HL-60/S4 treated with retinoic acid at 250 ng/mL for 4 days and 3 days (cell line): ENCODE data around the gene MMP24.
"Not testable (repeated sequence)": the region's sequence is repeated elsewhere in the genome, so short reads cannot be mapped to it uniquely, and the experiment has no call there.

ENCODE experiments used
- in situ Hi-C: fragments of 300-500 bp; cut with MboI; formaldehyde crosslinking; loops from 2 replicates; pipeline ENCODE4 v1.7.0; 2022; ENCODE audit warnings: low sequenced_read_pairs

MMP24 gene

GRCh38 chr20:35226126-35226883 lies at the start of gene MMP24:
Gene MMP24 (plus strand): TSS chr20:35226690. CDS start chr20:35226739, 49 bp downstream.
- in situ Hi-C loops: no loop called here

- in situ Hi-C loops: no loop called here
These were observed 46.9 kb upstream of the MMP24 start for GRCh38 chr20:35179292-35180212.

GRCh38 chr20:35180266-35180665 lies 46.2 kb upstream of the MMP24 start:
- in situ Hi-C loops: no loop called here

- in situ Hi-C loops: no loop called here
These were observed 44.8 kb upstream of the MMP24 start for GRCh38 chr20:35181731-35182130.

GRCh38 chr20:35186691-35187289 lies 39.7 kb upstream of the MMP24 start:
- in situ Hi-C loops: not testable (repeated sequence)

- in situ Hi-C loops: no loop called here
These were observed 38.8 kb upstream of the MMP24 start for GRCh38 chr20:35187584-35188190.

- in situ Hi-C loops: not testable (repeated sequence)
These were observed 37.3 kb upstream of the MMP24 start for GRCh38 chr20:35189223-35189622.

- in situ Hi-C loops: no loop called here
These were observed 35.9 kb upstream of the MMP24 start for GRCh38 chr20:35190556-35190955.

- in situ Hi-C loops: no loop called here
These were observed 34.9 kb upstream of the MMP24 start for GRCh38 chr20:35191419-35192117.

GRCh38 chr20:35192118-35192872 lies 34.2 kb upstream of the MMP24 start:
- in situ Hi-C loops: no loop called here

- in situ Hi-C loops: not testable (repeated sequence)
These were observed 33.3 kb upstream of the MMP24 start for GRCh38 chr20:35193031-35193791.

- in situ Hi-C loops: no loop called here
These were observed 30.2 kb upstream of the MMP24 start for GRCh38 chr20:35196313-35196712.

GRCh38 chr20:35199740-35200139 lies 26.8 kb upstream of the MMP24 start:
- in situ Hi-C loops: no loop called here

GRCh38 chr20:35200267-35200666 lies 26.2 kb upstream of the MMP24 start:
- in situ Hi-C loops: no loop called here

GRCh38 chr20:35201467-35201866 lies 25.0 kb upstream of the MMP24 start:
- in situ Hi-C loops: not testable (repeated sequence)

GRCh38 chr20:35206802-35207201 lies 19.7 kb upstream of the MMP24 start:
- in situ Hi-C loops: no loop called here

- in situ Hi-C loops: no loop called here
These were observed 18.4 kb upstream of the MMP24 start for GRCh38 chr20:35207950-35208611.
